H1 (cell line): ENCODE measurements around the gene DEDD. TPM values are rescaled to one million over a fixed set of nuclear protein-coding genes. Genes with fewer than 3 reads are reported as not detected.
A peak's percentile ranks its signal among the peaks of the same experiment; 100 is the strongest.

Experiments used
- CTCF ChIA-PET: fragments of 300-600 bp; sonication (Branson Sonifier 250); formaldehyde crosslinking; loops from one replicate; lab custom pipeline; 2021; ENCODE audit not compliant: partially characterized antibody; lab: Charles Lee
- POLR2A ChIA-PET: fragments of 300-600 bp; sonication (Branson Sonifier 250); formaldehyde crosslinking; loops from one replicate; lab custom pipeline; 2021; ENCODE audit warnings: inconsistent platforms; ENCODE audit not compliant: partially characterized antibody; lab: Charles Lee
- DNase-seq, 2 experiments: peaks; one replicate each; pipeline versions ENCODE4 v3.0.0 to v3.0.0-alpha.2; 2010 to 2022; ENCODE audit warnings: low spot score in 2 of 2, low read depth in 1 of 2, mixed read lengths in 1 of 2
- FAIRE-seq: peaks from 2 replicates; lab custom pipeline; 2011; peaks lifted over from hg19 to GRCh38; lab: Jason Lieb, UNC
- H2AFZ ChIP-seq: 2 replicates; pipeline ENCODE4 v1.8.1; 2012; ENCODE audit warnings: low read length, inconsistent platforms
- H2AK5ac ChIP-seq: 2 replicates; pipeline ENCODE4 v1.6.1; 2013; ENCODE audit warnings: low read depth, low read length
- H2BK120ac ChIP-seq: replicated peaks from 2 replicates; pipeline ENCODE3; 2013; ENCODE audit warnings: low read depth, low read length, inconsistent platforms
- H2BK12ac ChIP-seq: 2 replicates; pipeline ENCODE4 v1.6.1; 2013; ENCODE audit warnings: low read depth, low read length
- H2BK15ac ChIP-seq: 2 replicates; pipeline ENCODE4 v1.6.1; 2013; ENCODE audit warnings: low read length
- H2BK20ac ChIP-seq: 2 replicates; pipeline ENCODE4 v1.6.1; 2013; ENCODE audit warnings: low read length
- H2BK5ac ChIP-seq: 2 replicates; pipeline ENCODE4 v1.6.1; 2013; ENCODE audit warnings: low read depth, low read length
- H3K14ac ChIP-seq: 2 replicates; pipeline ENCODE4 v1.6.1; 2013; ENCODE audit warnings: inconsistent platforms; ENCODE audit not compliant: insufficient read length
- H3K18ac ChIP-seq: 2 replicates; pipeline ENCODE4 v1.6.1; 2013; ENCODE audit warnings: low read length; ENCODE audit errors: extremely low read depth
- H3K23ac ChIP-seq: 2 replicates; pipeline ENCODE4 v1.6.1; 2013; ENCODE audit warnings: inconsistent platforms; ENCODE audit not compliant: insufficient read length
- H3K23me2 ChIP-seq: 2 replicates; pipeline ENCODE4 v1.6.1; 2013; ENCODE audit warnings: low read depth, low read length
- H3K27ac ChIP-seq: 2 replicates; pipeline ENCODE4 v1.6.1; 2011; ENCODE audit warnings: low read depth, low read length, inconsistent platforms
- H3K27me3 ChIP-seq, 4 experiments: replicated peaks in 1 of 4; 1 replicate in 1 of 4; 2 replicates in 3 of 4; pipeline versions ENCODE4 v1.6.1 to v1.8.1; 2011 to 2013; ENCODE audit warnings: low read length in 3 of 4, mild to moderate bottlenecking in 3 of 4, inconsistent platforms in 2 of 4, mixed read lengths in 2 of 4, moderate library complexity in 1 of 4; ENCODE audit not compliant: control insufficient read depth in 3 of 4, insufficient read depth in 3 of 4; ENCODE audit errors: extremely low read depth in 1 of 4
- H3K36me3 ChIP-seq, 4 experiments: 2 replicates each; pipeline versions ENCODE4 v1.6.1 to v1.8.1; 2011 to 2013; ENCODE audit warnings: mild to moderate bottlenecking in 4 of 4, low read length in 3 of 4, moderate library complexity in 2 of 4, control low read depth in 1 of 4, inconsistent platforms in 1 of 4; ENCODE audit not compliant: insufficient read depth in 4 of 4, control insufficient read depth in 2 of 4
- H3K4ac ChIP-seq: replicated peaks from 2 replicates; pipeline ENCODE3; 2013; ENCODE audit warnings: low read length, low read depth, mixed read lengths, inconsistent platforms; ENCODE audit not compliant: insufficient read length
- H3K4me1 ChIP-seq, 4 experiments: replicated peaks in 1 of 4; 1 replicate in 1 of 4; 2 replicates in 3 of 4; pipeline versions ENCODE4 v1.6.1 to v1.8.1; 2011 to 2013; ENCODE audit warnings: low read length in 3 of 4, inconsistent platforms in 2 of 4, mixed read lengths in 1 of 4; ENCODE audit not compliant: insufficient read depth in 4 of 4, control insufficient read depth in 3 of 4
- H3K4me2 ChIP-seq, 2 experiments: 2 replicates each; pipeline versions ENCODE4 v1.6.1 to v1.8.1; 2011 to 2013; ENCODE audit warnings: low read depth in 2 of 2, low read length in 2 of 2, control low read depth in 1 of 2, inconsistent platforms in 1 of 2, mild to moderate bottlenecking in 1 of 2; ENCODE audit not compliant: insufficient read depth in 1 of 2
- H3K4me3 ChIP-seq, 4 experiments: fragments of 200-600, 300-600 bp in 1 of 4; sonication (generic), shearing (Covaris generic), sonication (Bioruptor Twin) in 1 of 4; 2 replicates each; pipeline versions ENCODE4 v1.5.1 to v1.8.1; 2011 to 2016; ENCODE audit warnings: low read length in 4 of 4, low read depth in 3 of 4, control low read depth in 2 of 4, inconsistent platforms in 2 of 4, mild to moderate bottlenecking in 2 of 4, mixed read lengths in 1 of 4, moderate library complexity in 1 of 4; ENCODE audit not compliant: insufficient read depth in 2 of 4; ENCODE audit errors: extremely low read depth in 1 of 4
- H3K56ac ChIP-seq: replicated peaks from 2 replicates; pipeline ENCODE3; 2013; ENCODE audit warnings: low read depth, mild to moderate bottlenecking, mixed read lengths, low read length, inconsistent platforms; ENCODE audit not compliant: insufficient read length
- H3K79me1 ChIP-seq: 2 replicates; pipeline ENCODE4 v1.6.1; 2013; ENCODE audit warnings: low read depth, low read length, control low read depth
- H3K79me2 ChIP-seq, 2 experiments: 2 replicates each; pipeline versions ENCODE4 v1.6.1 to v1.8.1; 2012 to 2013; ENCODE audit warnings: low read length in 2 of 2, mild to moderate bottlenecking in 2 of 2, inconsistent platforms in 1 of 2; ENCODE audit not compliant: insufficient read depth in 2 of 2, control insufficient read depth in 1 of 2
- H3K9ac ChIP-seq, 4 experiments: replicated peaks in 1 of 4; 1 replicate in 1 of 4; 2 replicates in 3 of 4; pipeline versions ENCODE4 v1.6.1 to v1.8.1; 2011 to 2013; ENCODE audit warnings: low read depth in 3 of 4, low read length in 3 of 4, control low read depth in 2 of 4, mild to moderate bottlenecking in 2 of 4, moderate library complexity in 2 of 4, inconsistent platforms in 1 of 4; ENCODE audit errors: extremely low read depth in 1 of 4
- H3K9me3 ChIP-seq, 2 experiments: 2 replicates each; pipeline versions ENCODE4 v1.6.1 to v1.8.1; 2012 to 2013; ENCODE audit warnings: mild to moderate bottlenecking in 2 of 2, moderate library complexity in 2 of 2, control low read depth in 1 of 2, inconsistent platforms in 1 of 2, low read depth in 1 of 2, low read length in 1 of 2, mixed read lengths in 1 of 2; ENCODE audit not compliant: insufficient read depth in 2 of 2
- H4K20me1 ChIP-seq, 2 experiments: replicated peaks in 1 of 2; 2 replicates each; pipeline versions ENCODE3 to v1.8.1; 2011 to 2013; ENCODE audit warnings: inconsistent platforms in 2 of 2, low read length in 2 of 2, mild to moderate bottlenecking in 1 of 2; ENCODE audit not compliant: insufficient read depth in 2 of 2, control insufficient read depth in 1 of 2
- H4K5ac ChIP-seq: 2 replicates; pipeline ENCODE4 v1.6.1; 2013; ENCODE audit warnings: low read length, low read depth, mixed read lengths, inconsistent platforms; ENCODE audit not compliant: insufficient read length
- H4K8ac ChIP-seq: 2 replicates; pipeline ENCODE4 v1.8.0; 2013; ENCODE audit warnings: mild to moderate bottlenecking, moderate library complexity, low read length, inconsistent platforms; ENCODE audit not compliant: insufficient read depth; ENCODE audit errors: extremely low read depth
- H4K91ac ChIP-seq: replicated peaks from 2 replicates; pipeline ENCODE3; 2013; ENCODE audit warnings: low read length, mixed read lengths, inconsistent platforms; ENCODE audit not compliant: insufficient read length
- KDM1A ChIP-seq: fragments of 200-600, 300-600 bp; sonication (generic); IDR thresholded peaks from 2 replicates; pipeline ENCODE4 v1.7.1; 2016; ENCODE audit warnings: mild to moderate bottlenecking, low read length, borderline replicate concordance
- WGBS, 2 experiments: shearing (Covaris generic) in 1 of 2; methylation state at CpG; one replicate each; pipeline versions ENCODE4 v1.1.6 to v1.1.7; 2013 to 2015; ENCODE audit warnings: low lambda C conversion rate in 2 of 2, mixed read lengths in 2 of 2, inconsistent platforms in 1 of 2, low coverage in 1 of 2, missing lambda C conversion rate in 1 of 2; ENCODE audit not compliant: insufficient replicate concordance in 2 of 2, insufficient coverage in 1 of 2, insufficient read length in 1 of 2; ENCODE audit errors: extremely low coverage in 1 of 2, missing lambda C conversion rate in 1 of 2; 5-methylcytosine and 5-hydroxymethylcytosine counted together
- polyA plus RNA-seq, 7 experiments: library from polyadenylated mRNA; depleted of rRNA in 3 of 7; stranded (reverse) in 5 of 7; unstranded in 2 of 7; fragments of >200 nt in 5 of 7; fragments of 200-250 nt in 2 of 7; gene quantifications; 1 replicate in 5 of 7; 2 replicates in 1 of 7; 4 replicates in 1 of 7; pipeline versions ENCODE4 v1.2.1 to v1.2.3, GENCODE V29; 2011 to 2013; ENCODE audit warnings: missing spikeins in 2 of 7, mixed read lengths in 2 of 7
- total RNA-seq: library from RNA; stranded (reverse); fragmentation: NEBNext Ultra II Directional; extraction: Animal tissue kit (Norgen Biotek cat#: 25700); gene quantifications from 2 replicates; pipeline ENCODE4 v1.2.1, GENCODE V29; 2021
- TF ChIP-seq, protein P1 (sequence below), 3 experiments: IDR thresholded peaks; 1 replicate in 2 of 3; 2 replicates in 1 of 3; pipeline versions ENCODE4 v1.5.1 to v1.6.1; 2011; ENCODE audit warnings: low read length in 3 of 3, mild to moderate bottlenecking in 3 of 3, inconsistent platforms in 2 of 3, low read depth in 1 of 3, moderate library complexity in 1 of 3; ENCODE audit not compliant: insufficient read depth in 1 of 3; ENCODE audit errors: control extremely low read depth in 1 of 3

Gene DEDD
- total and polyA plus RNA-seq, 2 of the 8 experiments (the other 6 are each of a cell fraction or from before 2014, with no cell fraction given): 42.6 to 55.9 TPM

- Histone ChIP-seq H3K4ac (peak overlapping the region; percentile 72), H4K20me1 (peaks cover 0 to 3% of the 10 kb centered on the region in 2 experiments), H2BK20ac (peak overlapping the region; percentile 7; the same call in 1 of the 2 replicates), H3K27me3 (no peaks in the 10 kb centered on the region), H3K27ac (no peak overlapping the region), H3K23ac (no peak overlapping the region), H2BK120ac (no peak overlapping the region), H4K5ac (no peak overlapping the region), H3K9me3 (no peaks in the 10 kb centered on the region), H4K8ac (no peak overlapping the region), H3K23me2 (no peaks in the 10 kb centered on the region), H3K14ac (no peak overlapping the region), H2AK5ac (no peak overlapping the region), H2BK15ac (no peak overlapping the region), H3K18ac (no peak overlapping the region; the same call in 1 of the 2 replicates), H3K4me2 (no peak overlapping the region), H3K4me1 (peaks cover 0 to 8% (median 2%) of the 10 kb centered on the region in 4 experiments; a peak in 3 of 7 replicates), H3K79me2 (no peaks in the 10 kb centered on the region), H3K9ac (no peak overlapping the region), H3K56ac (no peak overlapping the region), H3K36me3 (no peaks in the 10 kb centered on the region), H2BK12ac (no peak overlapping the region), H2AFZ (no peak overlapping the region; the same call in 1 of the 2 replicates), H3K4me3 (no peak overlapping the region), H4K91ac (peak overlapping the region; percentile 15), H2BK5ac (peak overlapping the region; percentile 0; the same call in 1 of the 2 replicates), H3K79me1 (no peaks in the 10 kb centered on the region)
- FAIRE-seq (no peak), DNase-seq (no peak)
- POLR2A ChIA-PET: interaction anchor here (1.5 kb wide), 1 partner anchor 11 kb away, joined by 5 read pairs; no protein-coding TSS in a partner anchor
- TF ChIP-seq, protein P1, sequence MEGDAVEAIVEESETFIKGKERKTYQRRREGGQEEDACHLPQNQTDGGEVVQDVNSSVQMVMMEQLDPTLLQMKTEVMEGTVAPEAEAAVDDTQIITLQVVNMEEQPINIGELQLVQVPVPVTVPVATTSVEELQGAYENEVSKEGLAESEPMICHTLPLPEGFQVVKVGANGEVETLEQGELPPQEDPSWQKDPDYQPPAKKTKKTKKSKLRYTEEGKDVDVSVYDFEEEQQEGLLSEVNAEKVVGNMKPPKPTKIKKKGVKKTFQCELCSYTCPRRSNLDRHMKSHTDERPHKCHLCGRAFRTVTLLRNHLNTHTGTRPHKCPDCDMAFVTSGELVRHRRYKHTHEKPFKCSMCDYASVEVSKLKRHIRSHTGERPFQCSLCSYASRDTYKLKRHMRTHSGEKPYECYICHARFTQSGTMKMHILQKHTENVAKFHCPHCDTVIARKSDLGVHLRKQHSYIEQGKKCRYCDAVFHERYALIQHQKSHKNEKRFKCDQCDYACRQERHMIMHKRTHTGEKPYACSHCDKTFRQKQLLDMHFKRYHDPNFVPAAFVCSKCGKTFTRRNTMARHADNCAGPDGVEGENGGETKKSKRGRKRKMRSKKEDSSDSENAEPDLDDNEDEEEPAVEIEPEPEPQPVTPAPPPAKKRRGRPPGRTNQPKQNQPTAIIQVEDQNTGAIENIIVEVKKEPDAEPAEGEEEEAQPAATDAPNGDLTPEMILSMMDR (IDR thresholded peaks at IDR 0.05; ENCODE audit: control extremely low read depth in 1 of 3, insufficient read depth in 1 of 3, low read depth in 1 of 3, low read length in 3 of 3): peak in 2 of 3 experiments; percentile 15 to 18; a peak in 2 of 4 replicates
- no peak for TF ChIP-seq KDM1A
- CTCF ChIA-PET: interaction anchor here (0.7 to 17.8 kb wide), 8 partner anchors 11 to 81 kb away, joined by 3 to 282 read pairs (median 6); partner anchors contain the start of genes KLHDC9 and NECTIN4
- 75% methylated on average over 7 of the region's 7 CpGs; no CpG with 5 or more reads in 1 of the 2 experiments for WGBS, 2 experiments
Measured at GRCh38 chr1:161073474-161074121, 58.9 kb downstream of the DEDD start.
